NCI-H82 treated with DMSO at 0.1 percent for 48 hours (cell line): ENCODE data around the gene LINC00237.

Source experiments
- DNase-seq: peaks from one replicate; lab custom pipeline; 2025; ENCODE audit not compliant: unreplicated experiment; lab: John Stamatoyannopoulos, UW

LINC00237 gene

DNA sequence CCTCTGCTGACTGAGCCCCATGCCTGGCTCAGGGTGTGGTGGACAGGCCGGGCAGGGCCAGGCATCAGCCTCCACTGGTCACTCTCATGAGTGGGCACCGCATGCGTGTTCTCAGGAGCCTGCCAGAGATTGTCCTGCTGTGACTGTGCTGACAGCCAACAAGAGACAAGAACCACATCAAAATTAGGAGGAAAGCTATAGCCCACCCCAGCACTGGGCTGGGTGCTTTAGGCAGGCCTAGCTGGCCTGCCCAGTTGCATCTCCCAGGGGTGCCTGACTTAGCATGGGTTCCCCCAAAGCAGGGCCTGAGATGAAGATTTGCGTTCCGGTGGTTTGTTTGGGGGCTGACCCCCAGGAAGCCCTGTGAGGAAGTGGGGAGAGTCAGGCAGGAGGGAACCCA, 53.9 kb downstream of the LINC00237 start:
- DNase-seq = no peak

DNA sequence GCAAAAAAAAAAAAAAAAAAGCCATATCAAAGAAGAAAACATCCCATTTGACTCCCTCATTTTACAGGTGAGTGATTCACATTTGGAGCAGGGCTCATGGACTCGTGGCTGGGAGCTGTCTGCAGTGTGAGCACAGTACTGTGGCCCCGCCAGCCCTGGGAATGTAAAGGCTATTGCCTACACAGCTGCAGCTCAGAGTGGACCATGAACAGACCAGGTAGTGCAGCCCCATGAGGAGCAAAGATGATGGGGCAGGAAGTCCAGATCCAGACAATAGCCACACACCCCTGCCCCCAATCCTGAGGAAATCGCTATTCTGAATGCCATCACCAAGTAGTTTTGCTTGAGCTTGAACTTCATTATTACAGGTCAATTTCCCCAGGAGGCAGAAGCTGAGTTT, 55.4 kb downstream of the LINC00237 start:
- DNase-seq = no peak

DNA sequence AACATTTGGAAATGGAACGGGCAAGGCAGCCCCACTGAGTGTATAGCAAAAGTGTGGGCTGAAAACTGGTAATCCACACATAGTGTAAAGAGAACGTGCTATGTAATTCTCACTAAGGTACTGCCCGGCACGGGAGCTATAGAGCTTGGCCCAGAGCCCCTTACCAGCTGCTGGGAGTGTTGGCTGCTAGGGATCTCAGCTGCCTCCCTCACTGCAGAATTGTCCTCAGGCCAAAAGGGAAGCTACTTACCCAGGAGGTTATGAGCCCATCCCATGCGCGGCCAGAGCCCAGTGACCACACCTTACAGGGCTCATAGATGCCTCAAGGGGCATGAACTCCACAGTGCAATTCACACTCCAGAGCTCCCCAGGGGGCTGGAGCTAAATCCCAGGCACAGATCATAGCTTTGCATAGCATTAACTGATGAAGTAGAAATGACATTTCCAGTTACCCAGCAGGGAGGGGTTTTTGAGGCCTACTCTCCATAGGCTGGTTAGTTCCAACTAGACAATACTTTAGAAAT, 56.8 kb downstream of the LINC00237 start:
- no peak for DNase-seq

DNA sequence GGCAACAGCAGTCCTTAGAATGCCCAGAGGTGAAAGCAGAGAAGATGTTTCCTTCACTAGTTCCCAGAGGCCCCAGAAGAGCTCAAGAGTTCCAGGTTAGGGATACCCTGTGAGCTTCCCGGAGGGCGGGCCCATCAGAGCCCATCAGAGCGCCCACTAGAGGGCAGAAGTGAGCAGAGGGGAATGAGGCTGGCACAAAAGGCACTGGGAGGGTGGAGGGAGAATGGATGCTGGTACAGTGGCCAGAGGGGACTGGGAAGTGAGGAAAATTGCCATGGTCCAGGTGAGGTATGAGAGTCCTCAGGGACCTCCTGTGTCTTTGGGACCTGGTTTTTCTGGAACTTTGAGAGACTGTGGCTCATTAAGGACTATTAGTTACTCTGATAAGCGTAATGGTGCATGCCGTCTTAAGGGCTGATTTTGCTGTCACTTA, 57.3 kb downstream of the LINC00237 start:
- peak; percentile 17 for DNase-seq

DNA sequence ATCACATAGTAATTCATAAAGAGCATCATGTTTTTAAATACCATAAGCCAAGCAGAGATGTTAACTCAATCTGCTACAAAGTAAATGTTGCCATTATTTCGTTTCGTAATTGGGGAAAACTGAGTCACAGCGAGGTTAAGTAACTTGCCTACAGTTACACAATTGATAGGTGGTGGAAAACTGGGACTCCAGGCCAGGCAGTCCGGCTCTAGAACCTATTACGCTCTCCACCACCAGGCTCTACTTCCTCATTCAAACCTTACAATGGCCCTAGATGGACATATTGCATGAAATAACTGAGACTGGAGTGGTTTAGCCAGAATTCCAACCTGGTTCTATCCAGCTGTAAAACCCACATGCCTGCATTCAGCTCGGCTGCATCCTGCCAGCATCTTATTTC, 58.2 kb downstream of the LINC00237 start:
- no peak for DNase-seq

DNA sequence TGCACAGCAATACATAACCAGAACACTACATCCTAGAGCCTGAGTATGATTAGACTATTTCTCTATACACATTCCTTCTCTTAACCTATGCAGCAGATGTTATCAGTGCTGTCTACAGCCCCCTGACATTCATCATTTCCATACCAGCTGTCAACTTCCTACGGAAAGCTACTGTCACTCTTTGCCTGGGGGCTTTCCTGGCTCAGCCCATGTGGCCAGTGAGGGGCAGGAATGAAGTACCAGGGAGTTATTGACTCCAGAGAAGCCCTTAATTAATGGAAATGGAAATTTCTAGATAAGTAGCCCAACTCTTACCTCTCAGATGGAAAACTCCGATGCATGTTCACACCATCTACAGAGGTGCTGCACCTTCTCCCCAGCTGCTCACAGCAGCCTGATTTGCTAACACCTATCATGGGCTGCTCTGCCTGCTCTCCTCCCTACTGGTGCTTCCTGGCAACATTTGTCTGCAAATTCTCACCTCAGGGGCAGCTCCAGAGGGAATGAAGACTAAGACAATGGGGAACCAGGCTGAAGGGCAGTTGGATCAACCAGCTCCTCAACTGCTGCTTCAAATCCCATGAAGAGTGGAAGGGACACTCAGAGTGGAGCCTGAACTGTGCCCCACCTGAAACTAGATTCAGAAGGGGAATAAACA, 59.6 kb downstream of the LINC00237 start:
- no peak for DNase-seq
